Measurements from ENCODE around the gene SERINC4. TPM values are rescaled to one million over a fixed set of nuclear protein-coding genes. Genes with fewer than 3 reads are reported as not detected.

SERINC4 gene
- total and polyA plus RNA-seq, 9 of the 15 experiments (the other 6 are each of a cell fraction or from before 2014, with no cell fraction given): 0.14 to 0.86 (median 0.18) TPM; not detected in 2

DNA sequence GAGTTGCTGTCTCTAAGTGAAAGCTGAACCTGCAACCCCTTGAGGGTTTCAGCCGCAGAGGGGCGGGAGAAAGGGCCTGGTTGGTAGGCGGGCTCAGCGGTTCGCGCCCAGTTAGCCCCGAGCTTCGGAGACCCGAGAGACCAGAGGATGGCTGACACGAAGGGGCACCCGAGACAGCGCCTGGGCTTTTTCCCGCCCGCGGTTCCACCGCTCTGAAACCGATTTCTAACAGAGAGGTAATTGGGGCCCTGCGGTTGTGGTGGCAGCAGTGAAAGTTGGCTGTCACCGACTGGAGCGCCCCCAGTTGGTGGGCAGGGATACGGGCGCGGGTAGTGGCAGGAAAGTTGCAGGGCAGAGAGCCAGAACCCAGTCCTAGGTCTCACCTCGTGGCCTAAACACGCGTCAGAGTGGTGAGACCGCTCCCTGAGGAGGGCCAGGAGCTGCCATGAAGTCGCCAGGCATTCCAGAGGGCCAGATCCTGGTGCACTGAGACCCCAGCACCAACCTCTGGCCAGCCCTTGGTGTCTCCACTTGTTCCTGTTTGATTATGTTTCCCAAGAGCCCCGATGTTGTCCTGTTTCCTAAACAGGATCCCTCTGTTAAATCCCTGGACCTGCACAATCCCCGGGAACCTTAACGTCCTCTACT is 22.6 kb downstream of the SERINC4 start (continued):
- TF ChIP-seq, protein P1, sequence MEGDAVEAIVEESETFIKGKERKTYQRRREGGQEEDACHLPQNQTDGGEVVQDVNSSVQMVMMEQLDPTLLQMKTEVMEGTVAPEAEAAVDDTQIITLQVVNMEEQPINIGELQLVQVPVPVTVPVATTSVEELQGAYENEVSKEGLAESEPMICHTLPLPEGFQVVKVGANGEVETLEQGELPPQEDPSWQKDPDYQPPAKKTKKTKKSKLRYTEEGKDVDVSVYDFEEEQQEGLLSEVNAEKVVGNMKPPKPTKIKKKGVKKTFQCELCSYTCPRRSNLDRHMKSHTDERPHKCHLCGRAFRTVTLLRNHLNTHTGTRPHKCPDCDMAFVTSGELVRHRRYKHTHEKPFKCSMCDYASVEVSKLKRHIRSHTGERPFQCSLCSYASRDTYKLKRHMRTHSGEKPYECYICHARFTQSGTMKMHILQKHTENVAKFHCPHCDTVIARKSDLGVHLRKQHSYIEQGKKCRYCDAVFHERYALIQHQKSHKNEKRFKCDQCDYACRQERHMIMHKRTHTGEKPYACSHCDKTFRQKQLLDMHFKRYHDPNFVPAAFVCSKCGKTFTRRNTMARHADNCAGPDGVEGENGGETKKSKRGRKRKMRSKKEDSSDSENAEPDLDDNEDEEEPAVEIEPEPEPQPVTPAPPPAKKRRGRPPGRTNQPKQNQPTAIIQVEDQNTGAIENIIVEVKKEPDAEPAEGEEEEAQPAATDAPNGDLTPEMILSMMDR (IDR thresholded peaks at IDR 0.05 in 2 of 3, conservative IDR thresholded peaks at IDR 0.05 in 1 of 3; ENCODE audit: insufficient read depth in 2 of 3, low read depth in 1 of 3, low read length in 3 of 3): peak; percentile 39 to 61 (median 41); a peak in 5 of 6 replicates
- TF ChIP-seq SETDB1 (IDR thresholded peaks at IDR 0.05; ENCODE audit: low read length): no peak
- TF ChIP-seq ZNF79 (CRISPR knock-in tag; IDR thresholded peaks at IDR 0.05; ENCODE audit: low read depth): no peak
- TF ChIP-seq, protein P2, sequence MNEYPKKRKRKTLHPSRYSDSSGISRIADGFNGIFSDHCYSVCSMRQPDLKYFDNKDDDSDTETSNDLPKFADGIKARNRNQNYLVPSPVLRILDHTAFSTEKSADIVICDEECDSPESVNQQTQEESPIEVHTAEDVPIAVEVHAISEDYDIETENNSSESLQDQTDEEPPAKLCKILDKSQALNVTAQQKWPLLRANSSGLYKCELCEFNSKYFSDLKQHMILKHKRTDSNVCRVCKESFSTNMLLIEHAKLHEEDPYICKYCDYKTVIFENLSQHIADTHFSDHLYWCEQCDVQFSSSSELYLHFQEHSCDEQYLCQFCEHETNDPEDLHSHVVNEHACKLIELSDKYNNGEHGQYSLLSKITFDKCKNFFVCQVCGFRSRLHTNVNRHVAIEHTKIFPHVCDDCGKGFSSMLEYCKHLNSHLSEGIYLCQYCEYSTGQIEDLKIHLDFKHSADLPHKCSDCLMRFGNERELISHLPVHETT (CRISPR knock-in tag; conservative IDR thresholded peaks at IDR 0.05 in 1 of 2, IDR thresholded peaks at IDR 0.05 in 1 of 2): 0 out of 4 replicates have a peak, but pooled peaks of 1 of the 2 experiments have one; percentile 24
- no peak for TF ChIP-seq ATF4 (CRISPR knock-in tag; IDR thresholded peaks at IDR 0.05)
- 0 out of 4 replicates have a peak, but pooled peaks of 1 of the 2 experiments have one; percentile 4 for TF ChIP-seq MAZ (CRISPR knock-in tag; conservative IDR thresholded peaks at IDR 0.05 in 1 of 2, IDR thresholded peaks at IDR 0.05 in 1 of 2)
- no peak for TF ChIP-seq ESRRA (IDR thresholded peaks at IDR 0.05; ENCODE audit: borderline replicate concordance, low read depth)
- TF ChIP-seq KLF10 (CRISPR knock-in tag; IDR thresholded peaks at IDR 0.05): no peak
- TF ChIP-seq, protein P3, sequence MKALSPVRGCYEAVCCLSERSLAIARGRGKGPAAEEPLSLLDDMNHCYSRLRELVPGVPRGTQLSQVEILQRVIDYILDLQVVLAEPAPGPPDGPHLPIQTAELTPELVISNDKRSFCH (CRISPR knock-in tag; IDR thresholded peaks at IDR 0.05): no peak
- TF ChIP-seq, protein P3 (tag; IDR thresholded peaks at IDR 0.05): 0 out of 2 replicates have a peak, but pooled peaks have one; percentile 25
- 0 out of 2 replicates have a peak, but pooled peaks have one; percentile 20 for TF ChIP-seq HDAC8 (tag; IDR thresholded peaks at IDR 0.05)
- TF ChIP-seq EP400 (IDR thresholded peaks at IDR 0.05): peak; percentile 66
- TF ChIP-seq, protein P4, sequence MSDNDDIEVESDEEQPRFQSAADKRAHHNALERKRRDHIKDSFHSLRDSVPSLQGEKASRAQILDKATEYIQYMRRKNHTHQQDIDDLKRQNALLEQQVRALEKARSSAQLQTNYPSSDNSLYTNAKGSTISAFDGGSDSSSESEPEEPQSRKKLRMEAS (CRISPR knock-in tag; IDR thresholded peaks at IDR 0.05): peak; percentile 43
- TF ChIP-seq, protein P5, sequence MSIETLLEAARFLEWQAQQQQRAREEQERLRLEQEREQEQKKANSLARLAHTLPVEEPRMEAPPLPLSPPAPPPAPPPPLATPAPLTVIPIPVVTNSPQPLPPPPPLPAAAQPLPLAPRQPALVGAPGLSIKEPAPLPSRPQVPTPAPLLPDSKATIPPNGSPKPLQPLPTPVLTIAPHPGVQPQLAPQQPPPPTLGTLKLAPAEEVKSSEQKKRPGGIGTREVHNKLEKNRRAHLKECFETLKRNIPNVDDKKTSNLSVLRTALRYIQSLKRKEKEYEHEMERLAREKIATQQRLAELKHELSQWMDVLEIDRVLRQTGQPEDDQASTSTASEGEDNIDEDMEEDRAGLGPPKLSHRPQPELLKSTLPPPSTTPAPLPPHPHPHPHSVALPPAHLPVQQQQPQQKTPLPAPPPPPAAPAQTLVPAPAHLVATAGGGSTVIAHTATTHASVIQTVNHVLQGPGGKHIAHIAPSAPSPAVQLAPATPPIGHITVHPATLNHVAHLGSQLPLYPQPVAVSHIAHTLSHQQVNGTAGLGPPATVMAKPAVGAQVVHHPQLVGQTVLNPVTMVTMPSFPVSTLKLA (conservative IDR thresholded peaks at IDR 0.05): peak in 1 of 2 experiments; percentile 34; a peak in 1 of 4 replicates
- TF ChIP-seq ZNF764 (CRISPR knock-in tag; IDR thresholded peaks at IDR 0.05; ENCODE audit: low read depth): no peak
- no peak for TF ChIP-seq BRD9 (IDR thresholded peaks at IDR 0.05; ENCODE audit: low read depth, partially characterized antibody)
- no peak for TF ChIP-seq HMG20B (CRISPR knock-in tag; IDR thresholded peaks at IDR 0.05)
- TF ChIP-seq ETV1 (tag; conservative IDR thresholded peaks at IDR 0.05; ENCODE audit: low read depth): no peak
